Motor neuron (in vitro differentiated cells): ENCODE data around the gene CDK16. TPM values are rescaled to one million over a fixed set of nuclear protein-coding genes. Genes with fewer than 3 reads are reported as not detected.

Experiments
- ATAC-seq, 8 experiments: fragments of 200-7000 bp; cut with Tn5 transposase; replicated peaks in 6 of 8; 2 replicates each; pipeline ENCODE4 v1.8.0; 2021; ENCODE audit warnings: mild to moderate bottlenecking in 8 of 8, moderate library complexity in 8 of 8
- H3K27ac ChIP-seq, 2 donors: fragments of 250-450 bp; sonication (Bioruptor Pico); 2 replicates each; pipeline ENCODE4 v1.9.0; 2021; ENCODE audit warnings: antibody characterized with exemption in 2 of 2, mild to moderate bottlenecking in 2 of 2, moderate library complexity in 1 of 2
- H3K4me1 ChIP-seq, 2 donors: fragments of 250-450 bp; sonication (Bioruptor Pico); replicated peaks in 1 of 2; 2 replicates each; pipeline ENCODE4 v1.6.1; 2021; ENCODE audit warnings: antibody characterized with exemption in 2 of 2, mild to moderate bottlenecking in 2 of 2, moderate library complexity in 1 of 2
- H3K4me3 ChIP-seq, 5 donors: fragments of 250-450 bp; sonication (Bioruptor Pico); 2 replicates each; pipeline ENCODE4 v1.9.0; 2021; ENCODE audit warnings: antibody characterized with exemption in 5 of 5, mild to moderate bottlenecking in 5 of 5, moderate library complexity in 4 of 5
- WGBS, 10 experiments: fragments of 450-650 bp; shearing (Covaris generic); methylation state at CpG; one replicate each; pipeline ENCODE4 v1.0.0; 2022; 5-methylcytosine and 5-hydroxymethylcytosine counted together
- in situ Hi-C, 9 experiments: fragments of 400-800 bp; cut with MboI; loops; one replicate each; pipeline ENCODE4 v1.15.0; 2021; ENCODE audit warnings: low sequenced_read_pairs in 9 of 9, low pct_unique_long_range_greater_than_20kb in 2 of 9; ENCODE audit not compliant: unreplicated experiment in 9 of 9
- total RNA-seq, 8 experiments: library from RNA; unstranded; fragments of 300-600 nt; gene quantifications; 2 replicates each; pipeline versions ENCODE4 v1.2.3 to v1.2.4, GENCODE V29; 2022

CDK16 gene
- total RNA-seq, 8 experiments from 2014 or later = 58.1 to 113 (median 81.7) TPM

GRCh38 chrX:47190445-47191269, 27.8 kb upstream of the CDK16 start:
- in situ Hi-C loops = loop anchor here in 2 of 9 experiments (25.0 kb wide), 1 partner anchor 322 kb away; no protein-coding TSS in a partner anchor
- WGBS, 10 experiments = 0 to 80% (median 58%) methylated on average over 1 to 3 of the region's 40 CpGs; no CpG with 5 or more reads in 7 of the 10 experiments
- Histone ChIP-seq H3K4me3 (peak overlapping the region; percentile 28 to 51 (median 39)), H3K27ac (peak overlapping the region in 1 of 2 donors; percentile 53), H3K4me1 (peaks cover 6 to 9% of the 10 kb centered on the region in 2 donors)
- peak; percentile 41 to 90 (median 88) for ATAC-seq

GRCh38 chrX:47191331-47191730, 27.1 kb upstream of the CDK16 start:
- Histone ChIP-seq H3K27ac (no peak overlapping the region), H3K4me3 (peak overlapping the region; percentile 28 to 51 (median 39)), H3K4me1 (peaks cover 12 to 16% of the 10 kb centered on the region in 2 donors)
- in situ Hi-C loops = loop anchor here in 2 of 9 experiments (25.0 kb wide), 1 partner anchor 321 kb away; no protein-coding TSS in a partner anchor
- ATAC-seq = peak in 5 of 8 experiments; percentile 5 to 15 (median 10)
- 0 to 49% (median 33%) methylated on average over 1 to 5 of the region's 26 CpGs; no CpG with 5 or more reads in 7 of the 10 experiments for WGBS, 10 experiments

DNA sequence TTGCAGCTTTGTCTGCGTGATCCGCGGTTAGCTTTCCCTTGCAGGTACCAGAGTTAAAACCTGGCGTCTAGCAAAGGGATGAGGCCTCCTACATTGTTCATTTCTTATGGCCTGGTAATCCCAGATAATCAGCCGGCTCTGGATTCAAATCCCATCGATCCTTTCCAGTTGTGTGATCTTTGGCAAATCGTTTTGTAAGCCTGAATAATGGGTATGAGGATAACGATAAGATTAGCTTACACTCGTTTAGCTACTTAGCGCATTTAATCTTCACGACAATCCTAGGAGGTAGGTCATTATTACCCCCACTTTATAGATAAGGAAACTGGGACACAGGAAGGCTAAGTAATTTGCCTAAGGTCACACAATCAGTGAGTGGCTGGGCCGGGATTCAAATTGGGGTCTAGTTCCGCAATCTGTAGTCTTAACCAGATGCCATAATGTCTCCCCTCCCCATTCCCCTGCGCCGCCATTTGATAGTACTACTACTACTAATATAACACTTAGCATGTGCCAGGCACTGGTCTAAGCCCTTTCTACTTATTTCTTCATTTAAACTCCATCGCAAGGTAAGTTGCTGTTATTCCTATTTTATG, 26.6 kb upstream of the CDK16 start:
- WGBS, 10 experiments = 0 to 100% (median 76%) methylated on average over 1 to 13 of the region's 16 CpGs; no CpG with 5 or more reads in 4 of the 10 experiments
- in situ Hi-C loops = loop anchor here in 2 of 9 experiments (25.0 kb wide), 1 partner anchor 320 kb away; no protein-coding TSS in a partner anchor
- Histone ChIP-seq H3K4me1 (peaks cover 18 to 22% of the 10 kb centered on the region in 2 donors), H3K4me3 (peak overlapping the region; percentile 28 to 51 (median 39)), H3K27ac (no peak overlapping the region)
- ATAC-seq = no peak

GRCh38 chrX:47193475-47194193, 24.8 kb upstream of the CDK16 start, which contains the start of gene UBA1:
Gene UBA1, plus strand, starts transcription at chrX:47193829. Its CDS starts 4,974 bp downstream, at chrX:47198803.
- WGBS, 10 experiments = 0 to 11% (median 4%) methylated on average over 2 to 9 of the region's 50 CpGs; no CpG with 5 or more reads in 6 of the 10 experiments
- peaks cover 25 to 26% of the 10 kb centered on the region in 2 donors for H3K4me1 ChIP-seq
- ATAC-seq = peak; percentile 38 to 83 (median 77)
- in situ Hi-C loops = loop anchor here in 2 of 9 experiments (25.0 kb wide), 1 partner anchor 319 kb away; no protein-coding TSS in a partner anchor
- H3K27ac ChIP-seq = peak within 1 kb of the TSS; percentile 94 to 98
- peak within 1 kb of the TSS; percentile 75 to 95 (median 80) for H3K4me3 ChIP-seq

DNA sequence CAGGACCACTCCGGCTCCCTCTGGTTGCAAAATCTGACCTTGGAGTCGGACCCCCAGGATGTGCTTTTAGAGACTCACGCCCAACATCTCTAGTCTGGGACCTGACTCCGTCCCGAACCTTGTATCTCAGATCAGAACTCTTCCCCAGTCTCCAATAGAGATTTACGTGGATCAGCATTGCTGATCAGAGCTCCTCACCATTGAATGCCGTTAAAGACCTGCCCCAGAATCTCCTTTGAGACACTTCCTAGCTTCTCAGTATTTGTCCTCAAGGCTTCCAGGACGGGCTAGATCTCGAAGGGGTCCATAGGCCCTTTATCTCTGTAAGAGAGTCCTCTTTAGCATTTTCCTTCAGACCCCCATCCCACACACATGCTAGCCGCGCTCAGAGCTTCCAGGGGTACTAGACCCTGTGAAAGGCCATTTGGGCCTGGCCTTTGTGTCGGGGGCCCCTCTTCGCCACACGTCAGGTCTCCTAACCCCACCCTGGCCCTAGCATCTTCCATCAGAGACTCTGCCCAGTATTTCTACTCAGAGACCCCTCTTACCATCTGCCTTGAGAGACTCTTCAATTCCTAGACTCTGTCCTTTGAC, 24.2 kb upstream of the CDK16 start:
- H3K4me3 ChIP-seq = peak overlapping the region; percentile 75 to 95 (median 80)
- H3K4me1 ChIP-seq = peaks cover 25 to 26% of the 10 kb centered on the region in 2 donors
- 4 to 28% methylated on average over 3 to 4 of the region's 14 CpGs; no CpG with 5 or more reads in 8 of the 10 experiments for WGBS, 10 experiments
- ATAC-seq = no peak
- H3K27ac ChIP-seq = peak overlapping the region; percentile 94 to 98
- in situ Hi-C loops = loop anchor here in 2 of 9 experiments (25.0 kb wide), 1 partner anchor 318 kb away; no protein-coding TSS in a partner anchor

DNA sequence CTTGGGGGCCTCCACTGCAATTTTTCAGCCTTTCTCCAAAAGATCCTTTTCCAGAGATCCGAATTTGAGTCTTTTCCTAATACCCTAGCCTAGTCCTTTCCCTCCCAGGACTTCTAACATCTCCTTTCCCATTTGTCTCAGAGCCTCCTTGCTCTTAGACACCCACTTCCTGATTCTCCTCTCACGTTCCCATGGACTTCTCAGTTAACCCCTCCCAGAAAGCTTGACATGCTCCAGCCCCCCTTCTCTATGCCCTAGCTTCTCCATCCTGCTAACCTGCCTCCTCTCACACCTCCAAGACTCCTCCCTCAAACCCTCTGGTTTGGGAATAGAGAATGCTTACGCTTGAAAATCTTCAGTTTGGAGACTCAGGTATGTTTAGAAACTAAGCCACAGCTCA, 22.4 kb upstream of the CDK16 start:
- H3K4me3 ChIP-seq = peak overlapping the region in 3 of 5 donors; percentile 7 to 95 (median 76)
- 19 to 100% (median 40%) methylated on average over 1 to 3 of the region's 3 CpGs; no CpG with 5 or more reads in 5 of the 10 experiments for WGBS, 10 experiments
- no peak overlapping the region for H3K27ac ChIP-seq
- in situ Hi-C loops = loop anchor here in 2 of 9 experiments (25.0 kb wide), 1 partner anchor 316 kb away; no protein-coding TSS in a partner anchor
- peaks cover 25 to 26% of the 10 kb centered on the region in 2 donors for H3K4me1 ChIP-seq
- no peak for ATAC-seq

GRCh38 chrX:47197526-47197925, 21.0 kb upstream of the CDK16 start:
- ATAC-seq = no peak
- in situ Hi-C loops = loop anchor here in 2 of 9 experiments (25.0 kb wide), 1 partner anchor 315 kb away; no protein-coding TSS in a partner anchor
- no peak overlapping the region for H3K27ac ChIP-seq
- no peak overlapping the region for H3K4me3 ChIP-seq
- H3K4me1 ChIP-seq = peaks cover 25 to 26% of the 10 kb centered on the region in 2 donors
- 75 to 80% methylated on average over 1 to 5 of the region's 7 CpGs; no CpG with 5 or more reads in 8 of the 10 experiments for WGBS, 10 experiments

DNA sequence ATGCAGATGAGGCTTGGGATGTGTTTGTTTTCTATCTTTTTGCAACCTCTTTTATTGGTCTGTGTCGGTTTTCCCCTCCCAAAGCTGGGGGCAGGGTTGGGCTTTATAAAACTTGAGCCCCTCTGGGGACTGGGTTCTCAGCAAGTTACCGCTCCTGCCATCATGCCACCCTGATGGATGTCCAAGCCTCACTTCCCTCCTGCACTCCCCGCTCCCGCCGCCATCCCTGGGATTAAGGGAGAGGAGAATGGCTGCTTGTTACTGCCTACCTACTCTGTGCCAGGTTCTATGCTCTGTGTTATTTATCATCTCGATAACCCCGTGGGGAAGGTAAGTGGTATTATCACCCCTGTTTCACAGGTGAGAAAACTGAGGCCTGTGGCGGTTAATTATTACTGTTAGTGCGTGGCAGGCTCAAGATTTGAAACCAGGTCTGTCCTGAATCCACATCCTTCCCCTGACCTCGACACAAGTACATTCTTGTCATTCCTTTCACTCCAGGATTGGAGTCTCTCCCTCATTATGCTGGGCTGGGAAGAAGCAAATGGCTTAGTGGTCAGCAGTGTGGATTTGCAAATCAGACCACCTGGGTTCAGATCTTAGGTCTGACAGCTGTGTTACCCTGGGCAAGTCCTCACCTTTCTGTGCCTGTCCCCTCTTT, 20.3 kb upstream of the CDK16 start:
- H3K4me3 ChIP-seq = no peak overlapping the region
- no peak for ATAC-seq
- WGBS, 10 experiments = 10 to 89% (median 80%) methylated on average over 1 to 6 of the region's 10 CpGs; no CpG with 5 or more reads in 7 of the 10 experiments
- H3K27ac ChIP-seq = no peak overlapping the region
- in situ Hi-C loops = loop anchor here in 2 of 9 experiments (25.0 kb wide), 1 partner anchor 314 kb away; no protein-coding TSS in a partner anchor
- peaks cover 25 to 26% of the 10 kb centered on the region in 2 donors for H3K4me1 ChIP-seq

DNA sequence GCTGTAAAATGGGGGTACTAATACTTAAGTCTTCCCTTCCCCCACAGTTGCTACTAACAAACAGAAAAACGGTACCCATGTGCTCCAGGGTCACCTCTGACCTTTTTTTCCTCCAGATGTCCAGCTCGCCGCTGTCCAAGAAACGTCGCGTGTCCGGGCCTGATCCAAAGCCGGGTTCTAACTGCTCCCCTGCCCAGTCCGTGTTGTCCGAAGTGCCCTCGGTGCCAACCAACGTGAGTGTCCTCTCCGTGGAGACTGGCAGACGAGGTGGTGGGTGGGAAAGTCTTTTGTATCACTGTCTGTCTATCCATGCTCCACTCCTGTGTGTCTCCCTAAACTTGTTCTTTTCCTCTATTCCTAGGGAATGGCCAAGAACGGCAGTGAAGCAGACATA, 19.8 kb upstream of the CDK16 start:
- no peak overlapping the region for H3K4me3 ChIP-seq

DNA sequence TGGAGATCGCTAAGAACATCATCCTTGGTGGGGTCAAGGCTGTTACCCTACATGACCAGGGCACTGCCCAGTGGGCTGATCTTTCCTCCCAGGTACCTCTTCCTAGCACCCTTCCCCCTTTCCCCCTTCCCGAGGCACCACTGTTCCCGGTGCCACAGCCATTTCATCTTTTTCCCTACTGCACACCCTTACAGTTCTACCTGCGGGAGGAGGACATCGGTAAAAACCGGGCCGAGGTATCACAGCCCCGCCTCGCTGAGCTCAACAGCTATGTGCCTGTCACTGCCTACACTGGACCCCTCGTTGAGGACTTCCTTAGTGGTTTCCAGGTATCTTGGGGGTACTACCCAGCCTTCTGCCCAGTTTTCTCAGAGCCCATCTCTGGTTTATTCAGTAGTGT, 19.2 kb upstream of the CDK16 start:
- 0 to 100% (median 100%) methylated on average over 1 to 5 of the region's 10 CpGs; no CpG with 5 or more reads in 6 of the 10 experiments for WGBS, 10 experiments
- no peak for ATAC-seq
- in situ Hi-C loops = loop anchor here in 2 of 9 experiments (25.0 kb wide), 1 partner anchor 313 kb away; no protein-coding TSS in a partner anchor
- Histone ChIP-seq H3K27ac (no peak overlapping the region), H3K4me1 (peaks cover 25 to 26% of the 10 kb centered on the region in 2 donors), H3K4me3 (no peak overlapping the region)

More for the DNA sequence above, 19.8 kb upstream of the CDK16 start:
- in situ Hi-C loops = loop anchor here in 2 of 9 experiments (25.0 kb wide), 1 partner anchor 314 kb away; no protein-coding TSS in a partner anchor
- Histone ChIP-seq H3K27ac (no peak overlapping the region), H3K4me1 (peaks cover 25 to 26% of the 10 kb centered on the region in 2 donors)
- 100% methylated on average over 2 to 5 of the region's 15 CpGs; no CpG with 5 or more reads in 8 of the 10 experiments for WGBS, 10 experiments
- ATAC-seq = no peak
